AG08395 (cell line): ENCODE results near the gene BDH1.
"Not testable (repeated sequence)": the region's sequence is repeated elsewhere in the genome, so short reads cannot be mapped to it uniquely, and the experiment has no call there.

Experiments
- DNase-seq: peaks from one replicate; pipeline ENCODE4 v3.0.0; 2012; ENCODE audit warnings: mixed read lengths, low spot score

The BDH1 gene

GRCh38 chr3:197555281-197556261 lies at the start of gene BDH1:
Gene BDH1 (minus strand): TSS chr3:197555968. CDS start chr3:197546443, 9,525 bp downstream.
- no peak for DNase-seq

- no peak for DNase-seq
Measured at GRCh38 chr3:197603317-197603933, 47.7 kb upstream of the BDH1 start.

- DNase-seq: not testable (repeated sequence)
Measured at GRCh38 chr3:197602351-197602750, 46.6 kb upstream of the BDH1 start.

- not testable (repeated sequence) for DNase-seq
Measured at GRCh38 chr3:197601566-197601840, 45.7 kb upstream of the BDH1 start.

- no peak for DNase-seq
Measured at GRCh38 chr3:197600796-197601565, 45.2 kb upstream of the BDH1 start.

- DNase-seq: peak; percentile 88
Measured at GRCh38 chr3:197599089-197599765, 43.5 kb upstream of the BDH1 start.

- DNase-seq: no peak
Measured at GRCh38 chr3:197598404-197598980, 42.7 kb upstream of the BDH1 start.

- DNase-seq: no peak
Measured at GRCh38 chr3:197597335-197597734, 41.6 kb upstream of the BDH1 start.

GRCh38 chr3:197595470-197596185 lies 39.9 kb upstream of the BDH1 start:
- DNase-seq: no peak

GRCh38 chr3:197593046-197593380 lies 37.2 kb upstream of the BDH1 start:
- DNase-seq: no peak

- no peak for DNase-seq
Measured at GRCh38 chr3:197592361-197593045, 36.7 kb upstream of the BDH1 start.

GRCh38 chr3:197591816-197592215 lies 36.0 kb upstream of the BDH1 start:
- DNase-seq: no peak

GRCh38 chr3:197590313-197590962 lies 34.7 kb upstream of the BDH1 start:
- DNase-seq: no peak

GRCh38 chr3:197589545-197589944 lies 33.8 kb upstream of the BDH1 start:
- DNase-seq: no peak

- DNase-seq: not testable (repeated sequence)
Measured at GRCh38 chr3:197586768-197587167, 31.0 kb upstream of the BDH1 start.

- no peak for DNase-seq
Measured at GRCh38 chr3:197586181-197586580, 30.4 kb upstream of the BDH1 start.

GRCh38 chr3:197584733-197585132 lies 29.0 kb upstream of the BDH1 start:
- DNase-seq: no peak

GRCh38 chr3:197583371-197583770 lies 27.6 kb upstream of the BDH1 start:
- DNase-seq: no peak

GRCh38 chr3:197580253-197580691 lies 24.5 kb upstream of the BDH1 start:
- DNase-seq: no peak

GRCh38 chr3:197578376-197578775 lies 22.6 kb upstream of the BDH1 start:
- no peak for DNase-seq
